ENCODE data around the gene AKT3. TPM values are rescaled to one million over a fixed set of nuclear protein-coding genes. Genes with fewer than 3 reads are reported as not detected.

AKT3 gene
- total RNA-seq, 1 donor from 2014 or later = 107 TPM

DNA sequence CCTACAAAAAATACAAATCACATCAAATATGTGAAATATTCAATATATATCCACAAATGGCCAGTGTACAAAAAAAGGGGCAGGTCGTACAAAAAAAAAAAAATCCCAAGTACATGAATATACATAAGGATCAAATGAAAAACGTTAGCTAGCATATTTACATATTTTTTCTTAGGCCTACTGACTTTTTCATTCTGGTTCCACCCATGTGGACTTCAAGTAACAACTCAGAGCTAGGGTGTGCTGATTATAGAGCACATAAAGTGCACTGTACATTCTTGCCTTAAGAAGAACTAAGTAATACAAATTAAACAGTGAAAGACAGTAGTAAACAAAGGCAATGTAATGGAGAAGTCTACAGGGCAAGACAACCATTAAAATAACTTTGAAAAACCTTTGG lies 297.0 kb downstream of the AKT3 start:
- H3K27me3 Mint-ChIP-seq (ENCODE audit: unreplicated experiment) = no peaks in the 10 kb centered on the region
- DNase-seq (ENCODE audit: extremely low spot score, unreplicated experiment) = no peak
- H3K4me3 Mint-ChIP-seq (ENCODE audit: unreplicated experiment) = no peak overlapping the region
- TF ChIP-seq CTCF (IDR thresholded peaks at IDR 0.05) = no peak
- no peak overlapping the region for H3K27ac Mint-ChIP-seq (ENCODE audit: unreplicated experiment)
- peaks cover 19% of the 10 kb centered on the region for H3K36me3 Mint-ChIP-seq (ENCODE audit: unreplicated experiment)
- no peaks in the 10 kb centered on the region for H3K9me3 Mint-ChIP-seq (ENCODE audit: unreplicated experiment)
- H3K4me1 Mint-ChIP-seq (ENCODE audit: unreplicated experiment) = peaks cover 17% of the 10 kb centered on the region

DNA sequence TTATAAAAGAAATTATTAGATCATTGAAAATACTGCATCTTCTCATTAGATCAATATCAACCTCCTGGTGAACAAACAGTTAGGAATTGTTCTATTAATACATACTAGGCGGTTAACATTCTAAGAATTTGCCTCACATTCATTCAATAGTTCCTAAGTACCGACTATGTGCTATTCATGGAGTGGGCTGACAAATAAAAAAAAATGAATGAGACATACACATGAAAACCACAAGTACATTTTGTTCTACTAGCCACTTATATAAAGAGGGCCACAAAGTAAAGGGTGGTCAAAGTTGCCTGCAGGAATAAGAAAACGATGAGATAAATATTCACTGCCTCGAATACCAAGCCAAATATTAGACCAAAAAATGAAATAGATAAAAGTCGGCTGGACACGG lies 299.8 kb downstream of the AKT3 start:
- Mint-ChIP-seq H3K4me3 (ENCODE audit: unreplicated experiment) (no peak overlapping the region), H3K4me1 (ENCODE audit: unreplicated experiment) (peaks cover 17% of the 10 kb centered on the region), H3K27me3 (ENCODE audit: unreplicated experiment) (no peaks in the 10 kb centered on the region), H3K36me3 (ENCODE audit: unreplicated experiment) (peaks cover 24% of the 10 kb centered on the region), H3K9me3 (ENCODE audit: unreplicated experiment) (no peaks in the 10 kb centered on the region), H3K27ac (ENCODE audit: unreplicated experiment) (no peak overlapping the region)
- TF ChIP-seq CTCF (IDR thresholded peaks at IDR 0.05) = no peak
- no peak for DNase-seq (ENCODE audit: extremely low spot score, unreplicated experiment)

DNA sequence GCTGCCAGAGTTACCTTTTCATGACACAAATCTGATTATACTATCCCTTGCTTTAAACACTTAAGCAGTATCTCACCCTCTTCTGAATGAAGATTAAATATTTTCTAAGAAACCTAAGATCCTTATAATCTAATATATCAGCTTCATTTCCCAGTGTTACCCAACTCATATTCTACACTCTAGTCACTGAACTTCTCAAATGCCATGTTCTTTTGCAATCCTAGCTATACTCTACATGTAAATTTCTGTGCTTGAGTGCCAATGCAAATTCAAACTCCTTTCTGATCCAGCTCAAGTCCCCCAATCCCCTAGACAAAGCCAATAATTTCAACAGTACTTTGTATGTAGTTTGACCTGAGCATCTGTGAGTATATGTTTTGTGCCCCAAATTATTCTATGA lies 300.3 kb downstream of the AKT3 start:
- no peak for DNase-seq (ENCODE audit: extremely low spot score, unreplicated experiment)
- TF ChIP-seq CTCF (IDR thresholded peaks at IDR 0.05) = no peak
- Mint-ChIP-seq H3K4me1 (ENCODE audit: unreplicated experiment) (peaks cover 17% of the 10 kb centered on the region), H3K4me3 (ENCODE audit: unreplicated experiment) (no peak overlapping the region), H3K9me3 (ENCODE audit: unreplicated experiment) (no peaks in the 10 kb centered on the region), H3K27ac (ENCODE audit: unreplicated experiment) (no peak overlapping the region), H3K36me3 (ENCODE audit: unreplicated experiment) (peaks cover 25% of the 10 kb centered on the region), H3K27me3 (ENCODE audit: unreplicated experiment) (no peaks in the 10 kb centered on the region)

- TF ChIP-seq CTCF (IDR thresholded peaks at IDR 0.05) = no peak
- H3K9me3 Mint-ChIP-seq (ENCODE audit: unreplicated experiment) = no peaks in the 10 kb centered on the region
- H3K27me3 Mint-ChIP-seq (ENCODE audit: unreplicated experiment) = no peaks in the 10 kb centered on the region
- no peak overlapping the region for H3K4me3 Mint-ChIP-seq (ENCODE audit: unreplicated experiment)
- H3K36me3 Mint-ChIP-seq (ENCODE audit: unreplicated experiment) = peaks cover 27% of the 10 kb centered on the region
- no peak for DNase-seq (ENCODE audit: extremely low spot score, unreplicated experiment)
- H3K4me1 Mint-ChIP-seq (ENCODE audit: unreplicated experiment) = peaks cover 17% of the 10 kb centered on the region
- no peak overlapping the region for H3K27ac Mint-ChIP-seq (ENCODE audit: unreplicated experiment)
Measured at GRCh38 chr1:243549108-243549507, 300.9 kb downstream of the AKT3 start.

- no peaks in the 10 kb centered on the region for H3K9me3 Mint-ChIP-seq (ENCODE audit: unreplicated experiment)
- DNase-seq (ENCODE audit: extremely low spot score, unreplicated experiment) = no peak
- no peak overlapping the region for H3K4me3 Mint-ChIP-seq (ENCODE audit: unreplicated experiment)
- peaks cover 17% of the 10 kb centered on the region for H3K4me1 Mint-ChIP-seq (ENCODE audit: unreplicated experiment)
- TF ChIP-seq CTCF (IDR thresholded peaks at IDR 0.05) = no peak
- H3K27ac Mint-ChIP-seq (ENCODE audit: unreplicated experiment) = no peak overlapping the region
- peaks cover 33% of the 10 kb centered on the region for H3K36me3 Mint-ChIP-seq (ENCODE audit: unreplicated experiment)
- H3K27me3 Mint-ChIP-seq (ENCODE audit: unreplicated experiment) = no peaks in the 10 kb centered on the region
Measured at GRCh38 chr1:243548516-243548915, 301.5 kb downstream of the AKT3 start.
